Stimulated activated CD4-positive, alpha-beta T cell treated with anti-CD3 and anti-CD28 coated beads, Interleukin-1b, Interleukin-23, amount 100 ng/mL, for 48 hours (primary cell): ENCODE results near the gene CORO2B.
"Not testable (repeated sequence)": the region's sequence is repeated elsewhere in the genome, so short reads cannot be mapped to it uniquely, and the experiment has no call there.

ENCODE experiments used
- DNase-seq: peaks from one replicate; pipeline ENCODE4 v3.0.0-alpha.2; 2020

Gene CORO2B

DNA sequence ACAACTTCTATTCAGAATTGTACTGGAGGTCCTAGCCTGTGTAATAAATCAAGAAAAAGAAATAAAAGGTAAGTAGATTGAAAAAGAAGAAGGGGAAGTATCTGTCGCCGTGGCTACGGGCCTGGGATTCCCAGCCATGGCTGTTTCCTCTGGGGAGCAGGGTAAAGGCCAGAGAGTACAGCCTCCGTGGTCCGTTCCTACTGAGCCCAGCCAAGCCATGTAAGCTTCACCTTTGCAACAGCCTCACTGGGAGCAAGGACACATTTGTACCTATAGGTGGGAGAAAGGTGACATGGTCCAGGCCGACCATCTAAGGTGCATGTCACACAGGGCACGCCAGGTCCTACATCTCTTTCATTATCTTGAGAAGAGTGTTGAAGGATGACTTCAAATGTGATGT lies 170.6 kb downstream of the CORO2B start:
- DNase-seq = no peak

DNA sequence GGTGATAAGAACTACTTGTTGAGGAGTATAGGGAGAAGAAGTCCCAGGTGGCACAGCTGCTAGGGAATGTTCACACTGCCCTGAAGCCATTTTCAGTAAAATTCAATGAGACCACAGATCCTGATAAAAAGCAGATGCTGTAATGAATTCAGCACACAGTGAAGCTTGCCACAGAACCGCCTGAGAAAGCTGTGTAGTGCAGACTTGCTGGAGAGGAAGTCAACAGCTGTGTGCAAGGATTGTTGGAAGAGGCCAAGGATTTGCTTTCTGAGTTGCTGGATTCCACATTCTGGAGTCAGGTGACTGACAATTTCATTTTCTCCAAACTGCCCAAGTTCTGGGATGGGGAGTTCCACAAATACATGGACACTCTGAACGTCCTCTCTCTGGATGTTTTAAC lies 171.0 kb downstream of the CORO2B start:
- DNase-seq = no peak

DNA sequence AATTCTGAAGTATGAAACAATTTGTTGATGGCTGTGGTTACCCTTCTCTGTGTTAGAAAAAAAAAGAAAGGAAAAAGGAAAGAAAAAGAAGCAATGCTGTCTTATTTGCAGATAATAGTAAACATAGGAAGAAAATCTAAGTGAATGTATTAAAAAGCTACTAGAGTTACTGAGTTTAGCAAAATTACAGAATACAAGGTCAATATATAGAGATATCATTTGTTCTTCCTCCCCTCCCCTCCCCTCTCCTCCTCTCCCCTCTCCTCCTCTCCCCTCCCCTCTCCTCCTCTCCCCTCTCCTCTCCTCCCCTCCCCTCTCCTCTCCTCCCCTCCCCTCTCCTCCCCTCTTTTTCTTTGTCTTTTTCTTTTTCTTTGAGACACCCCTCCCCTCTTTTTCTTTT lies 172.8 kb downstream of the CORO2B start:
- no peak for DNase-seq

DNA sequence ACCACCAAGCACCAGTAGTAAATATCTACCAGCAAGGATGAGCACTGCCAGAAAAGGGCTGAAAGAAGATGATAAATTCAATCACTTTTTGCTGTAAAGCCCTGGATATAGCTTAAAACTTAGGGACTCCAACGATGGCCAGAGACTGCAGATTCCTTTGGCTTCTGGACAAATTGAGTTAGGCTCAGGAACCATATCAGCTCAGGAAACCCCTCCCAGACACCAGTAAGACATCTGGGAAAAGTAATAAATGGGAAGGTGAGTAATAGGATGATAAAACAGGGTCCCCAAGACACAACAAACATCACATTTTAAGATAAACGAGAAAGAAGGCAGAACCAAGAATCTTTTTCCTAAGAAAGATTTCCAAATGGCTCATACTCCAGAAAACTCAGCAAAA lies 176.9 kb downstream of the CORO2B start:
- DNase-seq = no peak

DNA sequence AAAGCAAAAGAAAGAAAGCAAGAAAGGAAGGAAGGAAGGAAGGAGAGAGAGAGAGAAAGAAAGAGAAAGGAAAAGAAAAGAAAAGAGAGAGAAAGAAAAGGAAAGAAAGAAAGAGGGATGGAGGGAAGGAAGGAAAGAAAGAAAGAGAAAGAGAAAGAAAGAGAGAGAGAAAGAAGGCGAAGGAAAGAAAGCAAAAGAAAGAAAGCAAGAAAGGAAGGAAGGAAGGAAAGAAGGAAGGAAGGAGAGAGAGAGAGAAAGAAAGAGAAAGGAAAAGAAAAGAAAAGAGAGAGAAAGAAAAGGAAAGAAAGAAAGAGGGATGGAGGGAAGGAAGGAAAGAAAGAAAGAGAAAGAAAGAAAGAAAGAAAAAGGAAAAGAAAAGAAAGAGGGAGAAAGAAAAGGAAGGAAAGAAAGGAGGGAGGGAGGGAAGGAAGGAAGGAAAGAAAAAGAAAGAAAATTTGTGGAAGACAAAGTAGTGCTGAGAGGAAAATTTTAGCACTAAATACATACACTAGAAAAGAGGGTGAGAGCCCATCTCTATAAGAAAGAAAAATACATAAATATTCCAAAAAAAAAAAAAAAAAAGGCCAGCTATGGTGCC lies 181.3 kb downstream of the CORO2B start:
- not testable (repeated sequence) for DNase-seq

DNA sequence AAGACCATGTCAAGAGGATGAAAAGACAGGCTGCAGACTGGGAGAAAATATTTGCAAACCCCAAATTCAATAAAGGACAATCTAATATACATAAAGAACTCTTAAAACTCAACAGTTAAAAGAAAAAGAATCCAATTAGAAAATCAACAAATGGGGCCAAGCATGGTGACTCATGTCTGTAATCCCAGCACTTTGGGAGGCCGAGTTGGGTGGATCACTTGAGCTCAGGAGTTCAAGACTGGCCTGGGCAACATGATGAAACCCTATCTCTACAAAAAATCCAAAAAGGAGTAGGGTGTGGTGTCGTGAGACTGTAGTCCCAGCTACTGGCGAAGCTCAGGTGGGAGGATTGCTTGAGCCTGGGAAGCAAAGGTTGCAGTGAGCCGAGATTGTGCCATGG lies 184.3 kb downstream of the CORO2B start:
- DNase-seq = no peak

DNA sequence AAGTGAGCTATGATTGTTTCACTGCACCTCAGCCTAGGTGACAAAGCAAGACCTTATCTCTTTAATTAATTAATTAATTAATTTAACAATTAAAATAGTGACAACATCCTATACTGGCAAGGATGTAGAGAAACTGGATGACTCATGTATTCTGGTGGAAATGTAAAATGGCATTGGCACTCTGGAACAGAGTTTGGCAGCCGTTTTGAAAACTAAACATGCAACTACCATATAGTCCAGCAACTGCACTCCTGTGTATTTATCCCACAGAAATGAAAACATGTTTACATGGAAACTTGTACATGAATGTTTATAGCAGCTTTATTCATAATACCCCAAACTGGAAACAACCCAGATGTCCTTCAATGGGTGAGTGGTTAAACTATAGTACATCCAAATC lies 185.3 kb downstream of the CORO2B start:
- no peak for DNase-seq

DNA sequence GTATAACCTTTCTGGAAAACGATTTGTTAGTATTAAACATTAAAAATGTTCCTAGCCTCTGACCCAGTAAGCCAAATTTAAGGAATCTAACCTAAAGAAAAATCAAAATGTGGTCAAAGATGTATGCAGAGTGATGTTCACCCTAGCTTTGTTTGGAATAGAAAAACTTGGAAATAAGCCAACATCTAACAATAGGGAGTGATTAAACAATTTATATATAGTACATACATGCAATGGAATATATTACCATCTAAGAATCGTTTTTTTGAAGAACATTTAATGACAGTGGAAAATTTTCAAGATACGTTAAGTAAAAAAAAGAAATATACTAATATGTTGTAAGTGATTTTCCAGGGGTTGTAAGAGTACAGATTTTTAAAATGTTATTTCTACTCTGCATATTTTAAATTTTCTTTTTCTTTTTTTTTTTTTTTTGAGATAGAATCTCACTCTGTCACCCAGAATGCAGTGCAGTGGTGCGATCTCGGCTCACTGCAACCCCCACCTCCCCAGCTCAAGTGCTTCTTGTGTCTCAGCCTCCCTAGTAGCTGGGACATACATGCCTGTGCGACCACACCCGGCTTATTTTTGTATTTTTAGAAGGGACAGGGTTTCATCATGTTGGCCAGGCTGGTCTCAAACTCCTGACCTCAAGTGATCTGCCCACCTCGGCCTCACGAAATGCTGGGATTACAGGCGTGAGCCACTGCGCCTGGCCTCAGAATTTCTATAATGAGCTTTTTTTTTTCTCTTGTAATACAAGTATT lies 187.0 kb downstream of the CORO2B start:
- DNase-seq = no peak

DNA sequence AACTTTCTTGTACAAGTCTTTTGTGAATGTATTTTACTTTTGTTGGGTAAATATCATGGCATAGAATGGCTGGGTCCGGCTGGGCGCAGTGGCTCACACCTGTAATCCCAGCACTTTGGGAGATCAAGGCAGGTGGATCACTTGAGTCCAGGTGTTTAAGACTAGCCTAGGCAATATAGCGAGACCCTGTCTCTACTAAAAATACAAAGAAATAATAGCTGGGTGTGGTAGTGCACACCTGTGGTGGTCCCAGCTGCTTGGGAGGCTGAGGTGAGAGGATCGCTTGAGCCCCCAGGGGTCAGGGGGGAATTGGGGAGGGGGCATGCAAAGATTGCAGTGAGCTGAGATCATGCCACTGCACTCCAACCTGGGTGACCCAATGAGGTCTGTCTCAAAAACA lies 189.0 kb downstream of the CORO2B start:
- DNase-seq = no peak

DNA sequence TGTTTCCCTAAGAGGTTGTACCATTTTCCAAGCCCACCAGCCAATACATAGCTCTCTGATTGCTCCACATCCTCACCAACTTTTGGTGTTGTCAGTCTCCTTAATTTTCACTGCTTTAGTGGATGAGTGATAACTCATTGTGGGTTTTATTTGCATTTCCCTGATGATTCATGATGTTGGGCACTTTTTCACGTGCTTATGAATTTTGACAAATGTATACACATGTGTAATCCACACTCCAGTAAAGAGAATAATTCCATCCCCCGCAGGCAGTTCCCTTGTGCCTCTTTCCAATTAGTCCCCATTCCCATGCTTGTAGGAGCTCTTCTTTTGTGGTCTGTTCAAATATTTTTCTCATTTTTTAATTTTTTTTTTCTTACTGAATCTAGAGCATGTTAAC lies 189.5 kb downstream of the CORO2B start:
- no peak for DNase-seq

DNA sequence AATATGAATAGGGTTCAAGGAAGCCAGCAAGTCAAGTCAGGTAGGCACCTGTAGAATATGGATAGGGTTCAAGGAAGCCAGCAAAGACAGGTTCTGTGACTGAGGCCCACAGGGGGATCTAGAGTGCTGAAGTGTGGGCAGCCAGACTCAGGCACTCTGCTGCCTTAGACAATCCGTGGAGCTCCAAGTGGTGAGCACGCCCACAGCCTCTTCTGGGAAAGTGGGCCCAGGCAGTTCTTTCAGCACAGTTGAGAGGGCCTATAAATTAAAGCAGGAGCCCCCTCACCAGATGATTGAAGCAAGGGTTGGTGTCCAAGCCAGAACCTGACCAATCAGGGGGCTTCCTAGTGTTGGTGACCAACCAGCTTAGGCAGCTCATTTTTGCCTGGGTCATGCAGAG lies 190.9 kb downstream of the CORO2B start:
- DNase-seq = no peak

DNA sequence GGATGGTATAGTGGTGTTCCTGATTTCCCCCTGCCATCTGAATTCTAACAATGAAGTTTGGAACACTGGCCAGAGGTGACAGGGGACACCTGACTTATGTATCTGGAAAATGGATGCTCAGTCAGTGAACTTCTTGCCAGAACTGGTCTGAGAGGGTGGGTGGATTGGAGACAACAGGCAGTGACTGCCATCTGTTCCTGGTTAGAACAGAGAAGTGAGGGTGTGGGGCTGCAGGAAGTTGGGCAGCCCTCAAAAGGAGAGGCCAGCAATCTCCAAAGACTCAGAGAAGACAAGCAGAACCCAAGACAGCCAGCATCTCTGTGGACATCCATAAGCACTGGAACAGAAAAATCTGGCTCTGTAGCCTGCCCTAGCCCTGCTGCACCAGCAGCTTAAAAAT lies 191.4 kb downstream of the CORO2B start:
- no peak for DNase-seq

DNA sequence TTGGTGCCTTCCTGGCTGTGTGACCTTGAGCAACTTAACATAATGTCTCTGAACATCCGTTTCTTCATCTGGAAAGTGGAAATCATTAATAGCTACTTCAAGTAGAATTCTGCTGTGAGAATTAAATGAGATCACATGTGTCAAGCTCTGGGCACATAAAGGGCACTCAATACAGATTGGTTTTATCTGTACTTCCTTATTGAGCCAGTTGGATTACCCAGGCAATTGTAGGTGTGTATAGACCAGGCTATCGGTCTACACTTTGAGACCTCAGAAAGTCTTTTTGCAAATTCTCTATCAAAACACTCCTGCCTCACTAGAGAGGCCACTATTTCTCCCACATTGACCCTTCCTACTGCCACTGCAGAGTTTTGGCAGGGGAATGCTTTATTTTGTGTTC lies 194.2 kb downstream of the CORO2B start:
- DNase-seq = no peak

DNA sequence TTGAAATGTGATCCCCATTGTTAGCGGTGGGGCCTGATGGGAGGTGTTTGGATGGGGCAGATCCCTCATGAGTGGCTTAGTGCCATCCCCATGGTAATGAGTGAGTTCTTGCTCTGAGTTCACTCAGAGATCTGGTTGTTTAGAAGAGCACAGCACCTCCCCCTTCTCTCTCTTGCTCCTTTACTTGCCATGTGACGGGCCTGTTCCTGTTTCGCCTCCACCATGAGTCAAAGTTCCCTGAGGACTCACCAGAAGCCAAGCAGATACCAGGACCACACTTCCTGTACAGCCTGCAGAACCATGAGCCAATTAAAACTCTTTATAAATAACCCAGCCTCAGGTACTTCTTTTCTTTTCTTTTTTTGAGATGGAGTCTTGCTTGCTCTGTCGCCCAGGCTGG lies 195.3 kb downstream of the CORO2B start:
- DNase-seq = no peak

DNA sequence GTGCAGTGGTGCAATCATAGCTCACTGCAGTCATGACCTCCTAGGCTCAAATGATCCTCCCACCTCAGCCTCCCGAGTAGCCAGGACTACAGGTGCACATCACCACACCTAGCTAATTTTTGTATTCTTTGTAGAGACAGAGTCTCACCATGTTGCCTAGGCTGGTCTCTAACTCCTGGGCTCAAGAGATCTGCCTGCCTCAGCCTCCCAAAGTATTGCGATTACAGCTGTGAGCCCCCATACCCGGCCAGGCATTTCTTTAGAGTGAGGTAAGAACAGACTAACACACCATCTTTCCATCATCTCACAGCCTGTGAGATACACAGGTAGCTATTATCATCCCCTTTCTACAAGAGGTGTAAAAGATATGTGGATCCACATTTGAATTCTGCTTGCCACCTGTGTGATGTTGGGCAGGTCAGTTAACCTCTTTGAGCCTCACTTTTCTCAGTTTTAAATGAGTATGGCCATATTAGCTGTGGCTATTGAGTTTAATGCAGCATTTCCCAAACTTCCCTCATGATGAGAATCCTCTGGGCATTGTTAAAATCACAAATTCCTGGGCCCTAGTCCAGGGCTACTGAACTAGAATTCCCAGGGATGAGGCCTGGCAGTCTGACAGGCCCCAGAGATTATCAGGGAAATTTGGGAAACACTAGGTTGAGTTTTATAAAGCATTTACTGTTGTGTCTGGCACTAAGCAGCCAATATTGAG lies 195.9 kb downstream of the CORO2B start:
- DNase-seq = no peak

DNA sequence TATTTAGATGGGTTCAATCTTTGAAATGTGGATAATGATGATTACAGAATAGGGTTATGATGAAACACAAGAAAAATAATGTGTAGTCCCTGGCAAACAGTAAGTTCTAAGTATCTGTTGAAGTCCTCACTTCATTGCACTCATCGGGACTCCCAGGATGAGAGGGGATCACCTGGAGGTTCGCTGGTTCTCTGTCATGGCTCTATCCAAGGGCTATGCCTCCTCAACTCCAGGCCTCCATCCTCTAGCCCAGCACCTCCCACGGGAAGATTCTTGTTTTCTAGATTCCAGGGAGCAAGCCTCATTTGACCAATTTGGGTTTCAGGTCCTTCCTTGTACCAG lies 196.4 kb downstream of the CORO2B start:
- DNase-seq = no peak

DNA sequence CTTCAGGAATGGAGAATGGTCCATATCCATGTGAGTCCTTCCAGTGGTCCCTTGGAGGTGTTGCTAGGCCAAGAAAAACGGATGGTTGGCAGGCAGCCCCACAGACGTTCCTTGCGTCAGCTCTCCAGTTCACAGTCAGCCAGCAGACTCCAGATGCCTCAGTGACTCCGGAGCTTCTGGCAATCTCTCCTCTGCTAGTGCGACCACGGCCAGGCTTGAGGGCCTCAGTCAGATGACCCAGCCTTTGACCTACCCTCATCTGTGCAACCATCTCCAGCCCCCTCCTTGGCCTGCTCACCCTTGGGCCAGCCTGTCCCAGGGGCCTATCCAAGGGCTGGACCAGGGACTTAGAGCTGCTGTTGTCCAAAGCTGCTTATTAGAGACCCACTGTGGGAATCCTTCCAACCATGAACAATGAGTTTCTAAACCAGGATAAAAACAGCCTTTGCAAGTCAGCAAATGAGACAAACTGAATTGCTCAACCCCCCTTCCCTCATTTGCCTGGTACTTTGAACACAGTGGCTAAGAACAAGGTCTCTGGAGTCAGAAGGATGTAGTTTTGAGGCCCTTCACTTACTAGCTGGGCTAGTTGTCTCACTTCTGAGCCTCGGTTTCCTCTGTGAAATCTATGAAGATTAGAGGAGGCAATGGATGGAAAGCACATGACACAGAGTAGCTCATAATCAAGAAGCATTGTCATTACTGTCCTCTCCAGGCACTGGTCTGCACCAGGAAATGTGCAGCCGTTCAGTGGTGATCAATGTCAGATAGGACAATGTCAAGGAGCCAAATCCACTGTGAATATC lies 197.1 kb downstream of the CORO2B start:
- no peak for DNase-seq

DNA sequence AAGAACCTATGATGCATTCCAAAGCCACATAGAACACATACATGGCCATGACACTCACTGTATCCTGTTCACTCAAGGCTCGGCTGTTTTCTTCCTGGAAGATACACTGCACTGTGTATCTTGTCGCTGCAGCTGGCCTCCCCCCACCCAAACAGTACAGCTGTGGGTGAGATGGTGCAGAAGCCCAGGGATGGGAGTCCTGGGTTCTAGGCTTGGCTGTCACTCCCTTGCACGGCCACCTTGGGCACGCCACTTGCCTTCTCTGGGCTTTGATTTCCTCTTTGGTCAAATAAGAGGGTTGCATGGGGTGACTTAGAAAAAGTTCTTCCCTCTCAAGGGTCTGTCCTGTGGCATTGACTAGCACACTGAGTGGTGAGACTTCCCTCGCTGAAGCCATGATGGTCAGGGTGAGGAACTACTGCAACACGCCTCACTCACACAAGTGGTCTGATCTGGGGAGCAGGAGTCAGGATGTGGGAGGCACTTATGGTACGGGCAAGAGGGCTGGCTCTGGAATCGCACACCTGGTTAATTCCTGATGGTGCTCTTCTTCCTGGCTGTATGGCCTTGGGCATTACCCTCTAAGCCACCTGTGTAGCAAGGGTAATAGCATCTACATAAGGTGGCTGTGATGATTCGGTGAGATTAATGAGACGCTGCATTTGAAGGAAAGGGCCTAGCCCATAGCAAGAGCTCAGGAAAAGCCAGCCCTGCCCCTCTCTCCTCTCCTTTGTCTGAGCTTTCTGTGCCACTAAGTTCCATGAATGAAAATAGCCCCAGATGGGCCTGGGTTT lies 197.9 kb downstream of the CORO2B start:
- DNase-seq = no peak
